GM23338 (cell line): ENCODE results near the gene CDK5RAP2. TPM values are rescaled to one million over a fixed set of nuclear protein-coding genes. Genes with fewer than 3 reads are reported as not detected.

Source experiments
- ATAC-seq: fragments of 200-7000 bp; cut with Tn5 transposase; 3 replicates; pipeline ENCODE4 v1.9.1; 2020
- DNase-seq: peaks from one replicate; pipeline ENCODE4 v3.0.0-alpha.2; 2015; ENCODE audit warnings: low spot score
- H2AFZ ChIP-seq: fragments of 200-600 bp; sonication (generic); 2 replicates; pipeline ENCODE4 v1.8.0; 2016; ENCODE audit warnings: antibody characterized with exemption, mild to moderate bottlenecking, moderate library complexity
- H3F3A ChIP-seq: fragments of 200-600 bp; sonication (generic); replicated peaks from 2 replicates; pipeline ENCODE4 v1.8.0; 2017; ENCODE audit warnings: antibody characterized with exemption, mixed run types, low read depth
- H3K27ac ChIP-seq: fragments of 200-600 bp; sonication (generic); 2 replicates; pipeline ENCODE4 v1.6.1; 2016; ENCODE audit warnings: low read depth
- H3K27me3 ChIP-seq: fragments of 200-600 bp; sonication (generic); 2 replicates; pipeline ENCODE4 v1.8.0; 2016; ENCODE audit warnings: mild to moderate bottlenecking, mixed run types, moderate library complexity; ENCODE audit not compliant: insufficient read depth
- H3K36me3 ChIP-seq: fragments of 200-600 bp; sonication (generic); 2 replicates; pipeline ENCODE4 v1.8.0; 2016; ENCODE audit warnings: mild to moderate bottlenecking; ENCODE audit not compliant: insufficient read depth
- H3K4me1 ChIP-seq: fragments of 200-600 bp; sonication (generic); 2 replicates; pipeline ENCODE4 v1.8.0; 2016; ENCODE audit warnings: mild to moderate bottlenecking, moderate library complexity; ENCODE audit not compliant: insufficient read depth
- H3K4me2 ChIP-seq: fragments of 200-600 bp; sonication (generic); 2 replicates; pipeline ENCODE4 v1.7.1; 2017; ENCODE audit warnings: mixed run types
- H3K4me3 ChIP-seq: fragments of 200-600 bp; sonication (generic); 2 replicates; pipeline ENCODE4 v1.6.1; 2016; ENCODE audit warnings: mixed run types
- H3K79me2 ChIP-seq: fragments of 200-600 bp; sonication (generic); replicated peaks from 2 replicates; pipeline ENCODE4 v1.8.0; 2017; ENCODE audit warnings: mild to moderate bottlenecking; ENCODE audit not compliant: insufficient read depth
- H3K9me2 ChIP-seq: fragments of 200-600 bp; sonication (generic); 2 replicates; pipeline ENCODE4 v1.8.0; 2017; ENCODE audit not compliant: insufficient read depth
- H4K20me1 ChIP-seq: fragments of 200-600 bp; sonication (generic); replicated peaks from 2 replicates; pipeline ENCODE4 v1.8.0; 2017; ENCODE audit warnings: mild to moderate bottlenecking; ENCODE audit not compliant: insufficient read depth
- H3K27ac Mint-ChIP-seq: 2 replicates; pipeline ENCODE4 v1.8.0; 2020; ENCODE audit warnings: inconsistent platforms, mild to moderate bottlenecking, moderate library complexity, mixed read lengths
- H3K27me3 Mint-ChIP-seq: 3 replicates; pipeline ENCODE4 v1.8.0; 2022; ENCODE audit warnings: low read depth, mild to moderate bottlenecking, moderate library complexity, mixed read lengths, inconsistent platforms; ENCODE audit not compliant: insufficient read depth, poor library complexity
- H3K36me3 Mint-ChIP-seq: 3 replicates; pipeline ENCODE4 v1.8.0; 2021; ENCODE audit warnings: low read depth, mild to moderate bottlenecking, inconsistent platforms, moderate library complexity, mixed read lengths
- H3K4me1 Mint-ChIP-seq: 3 replicates; pipeline ENCODE4 v1.8.0; 2020; ENCODE audit warnings: mild to moderate bottlenecking, inconsistent platforms, mixed read lengths
- H3K4me3 Mint-ChIP-seq: 3 replicates; pipeline ENCODE4 v1.8.0; 2021; ENCODE audit warnings: moderate library complexity, mild to moderate bottlenecking, inconsistent platforms, mixed read lengths
- H3K9me3 Mint-ChIP-seq: 3 replicates; pipeline ENCODE4 v1.8.0; 2020; ENCODE audit warnings: moderate library complexity, mild to moderate bottlenecking, inconsistent platforms, mixed read lengths
- CREB1 ChIP-seq: fragments of 250-450 bp; sonication (Bioruptor Pico); IDR thresholded peaks from 2 replicates; pipeline ENCODE4 v1.5.0; 2020; ENCODE audit warnings: low read depth, mild to moderate bottlenecking, moderate library complexity
- EZH2 ChIP-seq: fragments of 200-600 bp; sonication (generic); IDR thresholded peaks from one replicate; pipeline ENCODE4 v1.8.0; 2017; ENCODE audit warnings: antibody characterized with exemption, mild to moderate bottlenecking, low read depth; ENCODE audit not compliant: unreplicated experiment
- JUNB ChIP-seq: IDR thresholded peaks from one replicate; pipeline ENCODE4 v1.6.1; 2016; ENCODE audit warnings: antibody characterized with exemption; ENCODE audit not compliant: unreplicated experiment
- POLR2AphosphoS5 ChIP-seq: IDR thresholded peaks from 2 replicates; pipeline ENCODE4 v1.6.1; 2016; ENCODE audit warnings: antibody characterized with exemption, low read depth
- STAT1 ChIP-seq: IDR thresholded peaks from one replicate; pipeline ENCODE4 v1.6.1; 2016; ENCODE audit warnings: antibody characterized with exemption; ENCODE audit not compliant: unreplicated experiment
- polyA plus RNA-seq: library from polyadenylated mRNA; unstranded; fragments of >200 nt; fragmentation: Nextera tagmentation; extraction: Ambion mirVana; gene quantifications from 2 replicates; pipeline ENCODE4 v1.2.1, GENCODE V29; 2016
- total RNA-seq: library from RNA; depleted of rRNA; stranded (reverse); fragments of >200 nt; shearing (Covaris generic); gene quantifications from 2 replicates; pipeline ENCODE4 v1.2.3, GENCODE V29; 2014
- TF ChIP-seq, protein P1 (sequence below), 2 experiments: fragments of 200-600 bp in 1 of 2; sonication (generic) in 1 of 2; conservative IDR thresholded peaks; 2 replicates each; pipeline versions ENCODE4 v1.5.1 to v1.6.1; 2016 to 2017; ENCODE audit warnings: antibody characterized with exemption in 2 of 2, low read depth in 2 of 2, mild to moderate bottlenecking in 2 of 2, moderate library complexity in 1 of 2
- TF ChIP-seq, protein P2 (sequence below): IDR thresholded peaks from 2 replicates; pipeline ENCODE4 v1.6.1; 2016; ENCODE audit warnings: antibody characterized with exemption
- TF ChIP-seq, protein P3 (sequence below): fragments of 250-450 bp; sonication (Bioruptor Pico); IDR thresholded peaks from 2 replicates; pipeline ENCODE4 v1.5.0; 2020; ENCODE audit warnings: mild to moderate bottlenecking, moderate library complexity

CDK5RAP2 gene
- total and polyA plus RNA-seq, 2 experiments from 2014 or later, result 50.7 to 65.7 TPM

DNA sequence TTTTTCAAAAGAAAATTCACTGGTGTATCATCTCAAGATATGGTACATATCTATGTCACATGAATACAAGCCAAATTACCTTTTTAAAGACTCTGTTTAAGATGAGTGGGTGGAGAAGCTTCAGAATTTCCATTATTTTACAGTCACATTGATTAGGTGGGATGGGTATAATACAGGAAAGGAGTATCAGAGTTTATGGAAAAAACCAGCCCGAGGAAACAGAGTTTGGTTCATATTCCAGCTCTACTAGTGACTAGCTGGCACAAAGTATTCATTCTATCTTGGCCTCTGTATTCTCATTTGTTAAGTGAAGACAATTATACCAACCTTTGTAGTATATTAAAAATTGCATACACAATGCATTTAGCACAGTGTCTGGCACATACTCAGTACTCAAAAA, 46.5 kb upstream of the CDK5RAP2 start:
- Mint-ChIP-seq H3K4me1 (peaks cover 5% of the 10 kb centered on the region; the same call in 2 of the 3 replicates), H3K9me3 (no peaks in the 10 kb centered on the region), H3K27ac (no peak overlapping the region), H3K36me3 (no peaks in the 10 kb centered on the region), H3K4me3 (no peak overlapping the region), H3K27me3 (peaks cover 3% of the 10 kb centered on the region)
- H4K20me1 ChIP-seq, result no peaks in the 10 kb centered on the region
- no peaks in the 10 kb centered on the region for H3K9me2 ChIP-seq
- no peaks in the 10 kb centered on the region for H3K79me2 ChIP-seq
- no peak overlapping the region for H3K4me3 ChIP-seq
- H3K4me1 ChIP-seq, result no peaks in the 10 kb centered on the region
- TF ChIP-seq STAT1, result no peak
- TF ChIP-seq, protein P1, sequence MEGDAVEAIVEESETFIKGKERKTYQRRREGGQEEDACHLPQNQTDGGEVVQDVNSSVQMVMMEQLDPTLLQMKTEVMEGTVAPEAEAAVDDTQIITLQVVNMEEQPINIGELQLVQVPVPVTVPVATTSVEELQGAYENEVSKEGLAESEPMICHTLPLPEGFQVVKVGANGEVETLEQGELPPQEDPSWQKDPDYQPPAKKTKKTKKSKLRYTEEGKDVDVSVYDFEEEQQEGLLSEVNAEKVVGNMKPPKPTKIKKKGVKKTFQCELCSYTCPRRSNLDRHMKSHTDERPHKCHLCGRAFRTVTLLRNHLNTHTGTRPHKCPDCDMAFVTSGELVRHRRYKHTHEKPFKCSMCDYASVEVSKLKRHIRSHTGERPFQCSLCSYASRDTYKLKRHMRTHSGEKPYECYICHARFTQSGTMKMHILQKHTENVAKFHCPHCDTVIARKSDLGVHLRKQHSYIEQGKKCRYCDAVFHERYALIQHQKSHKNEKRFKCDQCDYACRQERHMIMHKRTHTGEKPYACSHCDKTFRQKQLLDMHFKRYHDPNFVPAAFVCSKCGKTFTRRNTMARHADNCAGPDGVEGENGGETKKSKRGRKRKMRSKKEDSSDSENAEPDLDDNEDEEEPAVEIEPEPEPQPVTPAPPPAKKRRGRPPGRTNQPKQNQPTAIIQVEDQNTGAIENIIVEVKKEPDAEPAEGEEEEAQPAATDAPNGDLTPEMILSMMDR (conservative IDR thresholded peaks at IDR 0.05; ENCODE audit: low read depth in 2 of 2), result no peak
- no peaks in the 10 kb centered on the region for H3K27me3 ChIP-seq
- H3K27ac ChIP-seq, result no peak overlapping the region
- ATAC-seq (no peak), DNase-seq (no peak)
- H3K4me2 ChIP-seq, result no peak overlapping the region
- H3K36me3 ChIP-seq, result no peaks in the 10 kb centered on the region
- no peak overlapping the region for H2AFZ ChIP-seq
- no peaks in the 10 kb centered on the region for H3F3A ChIP-seq

DNA sequence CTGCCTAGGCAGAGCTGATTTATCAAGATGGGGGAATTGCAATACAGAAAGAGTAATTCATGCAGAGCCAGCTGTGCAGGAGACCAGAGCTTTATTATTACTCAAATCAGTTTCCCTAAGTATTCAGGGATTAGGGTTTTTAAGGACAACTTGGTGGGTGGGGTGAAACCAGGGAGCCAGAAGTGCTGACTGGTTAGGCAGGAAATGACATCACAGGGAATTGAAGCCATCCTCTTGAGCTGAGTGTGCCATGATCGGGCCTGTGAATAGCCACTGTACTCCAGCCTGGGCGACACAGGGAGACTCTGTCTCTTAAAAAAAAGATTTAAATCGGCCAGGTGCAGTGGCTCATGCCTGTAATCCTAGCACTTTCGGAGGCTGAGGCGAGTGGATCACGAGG, 45.3 kb upstream of the CDK5RAP2 start:
- H3K4me1 ChIP-seq, result no peaks in the 10 kb centered on the region
- H2AFZ ChIP-seq, result peak overlapping the region; percentile 35; the same call in 1 of the 2 replicates
- peak; percentile 56 for ATAC-seq
- Mint-ChIP-seq H3K4me1 (peaks cover 5% of the 10 kb centered on the region; the same call in 2 of the 3 replicates), H3K9me3 (no peaks in the 10 kb centered on the region), H3K27ac (peak overlapping the region; percentile 63; the same call in 1 of the 2 replicates), H3K27me3 (peaks cover 3% of the 10 kb centered on the region), H3K36me3 (no peaks in the 10 kb centered on the region), H3K4me3 (no peak overlapping the region)
- TF ChIP-seq, protein P2, sequence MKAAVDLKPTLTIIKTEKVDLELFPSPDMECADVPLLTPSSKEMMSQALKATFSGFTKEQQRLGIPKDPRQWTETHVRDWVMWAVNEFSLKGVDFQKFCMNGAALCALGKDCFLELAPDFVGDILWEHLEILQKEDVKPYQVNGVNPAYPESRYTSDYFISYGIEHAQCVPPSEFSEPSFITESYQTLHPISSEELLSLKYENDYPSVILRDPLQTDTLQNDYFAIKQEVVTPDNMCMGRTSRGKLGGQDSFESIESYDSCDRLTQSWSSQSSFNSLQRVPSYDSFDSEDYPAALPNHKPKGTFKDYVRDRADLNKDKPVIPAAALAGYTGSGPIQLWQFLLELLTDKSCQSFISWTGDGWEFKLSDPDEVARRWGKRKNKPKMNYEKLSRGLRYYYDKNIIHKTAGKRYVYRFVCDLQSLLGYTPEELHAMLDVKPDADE, result no peak
- peak; percentile 66; the same call in 1 of the 2 replicates for TF ChIP-seq CREB1
- no peak overlapping the region for H3K4me2 ChIP-seq
- peak; percentile 32 for DNase-seq
- no peaks in the 10 kb centered on the region for H3K36me3 ChIP-seq
- H4K20me1 ChIP-seq, result no peaks in the 10 kb centered on the region
- no peaks in the 10 kb centered on the region for H3F3A ChIP-seq
- no peaks in the 10 kb centered on the region for H3K27me3 ChIP-seq
- no peaks in the 10 kb centered on the region for H3K9me2 ChIP-seq
- no peak overlapping the region for H3K4me3 ChIP-seq
- no peak overlapping the region for H3K27ac ChIP-seq
- no peaks in the 10 kb centered on the region for H3K79me2 ChIP-seq

DNA sequence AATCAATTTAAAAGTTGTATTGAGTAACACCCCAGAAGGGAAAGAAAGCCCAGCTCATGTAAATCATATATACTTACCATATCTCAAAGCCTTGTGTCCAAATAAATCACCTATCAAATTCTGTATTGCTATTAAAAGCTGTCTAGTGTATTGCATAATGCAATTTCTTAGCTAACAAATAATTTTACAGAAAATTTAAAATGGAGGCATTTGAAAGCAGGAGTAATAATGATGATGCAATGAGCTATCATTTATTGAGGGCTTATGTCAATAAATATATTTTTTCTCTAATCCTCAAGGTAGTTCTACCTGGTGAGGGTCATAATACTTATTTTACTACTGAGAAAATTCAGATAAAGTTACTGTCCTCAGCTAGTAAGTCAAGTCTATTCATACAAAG, 42.8 kb upstream of the CDK5RAP2 start:
- H3K27ac ChIP-seq, result no peak overlapping the region
- H3K4me2 ChIP-seq, result no peak overlapping the region
- H3K27me3 Mint-ChIP-seq, result peaks cover 3% of the 10 kb centered on the region
- no peaks in the 10 kb centered on the region for H3K9me3 Mint-ChIP-seq
- peaks cover 9% of the 10 kb centered on the region; the same call in 2 of the 3 replicates for H3K4me1 Mint-ChIP-seq
- H3K9me2 ChIP-seq, result no peaks in the 10 kb centered on the region
- no peak overlapping the region for H3K4me3 Mint-ChIP-seq
- H3K4me3 ChIP-seq, result no peak overlapping the region
- DNase-seq (no peak), ATAC-seq (no peak)
- no peaks in the 10 kb centered on the region for H4K20me1 ChIP-seq
- no peak overlapping the region for H3K27ac Mint-ChIP-seq
- H3K27me3 ChIP-seq, result no peaks in the 10 kb centered on the region
- H3K4me1 ChIP-seq, result no peaks in the 10 kb centered on the region
- H3K36me3 ChIP-seq, result no peaks in the 10 kb centered on the region
- no peak overlapping the region for H2AFZ ChIP-seq
- no peaks in the 10 kb centered on the region for H3F3A ChIP-seq
- no peaks in the 10 kb centered on the region for H3K79me2 ChIP-seq
- no peaks in the 10 kb centered on the region for H3K36me3 Mint-ChIP-seq
- TF ChIP-seq, protein P3, sequence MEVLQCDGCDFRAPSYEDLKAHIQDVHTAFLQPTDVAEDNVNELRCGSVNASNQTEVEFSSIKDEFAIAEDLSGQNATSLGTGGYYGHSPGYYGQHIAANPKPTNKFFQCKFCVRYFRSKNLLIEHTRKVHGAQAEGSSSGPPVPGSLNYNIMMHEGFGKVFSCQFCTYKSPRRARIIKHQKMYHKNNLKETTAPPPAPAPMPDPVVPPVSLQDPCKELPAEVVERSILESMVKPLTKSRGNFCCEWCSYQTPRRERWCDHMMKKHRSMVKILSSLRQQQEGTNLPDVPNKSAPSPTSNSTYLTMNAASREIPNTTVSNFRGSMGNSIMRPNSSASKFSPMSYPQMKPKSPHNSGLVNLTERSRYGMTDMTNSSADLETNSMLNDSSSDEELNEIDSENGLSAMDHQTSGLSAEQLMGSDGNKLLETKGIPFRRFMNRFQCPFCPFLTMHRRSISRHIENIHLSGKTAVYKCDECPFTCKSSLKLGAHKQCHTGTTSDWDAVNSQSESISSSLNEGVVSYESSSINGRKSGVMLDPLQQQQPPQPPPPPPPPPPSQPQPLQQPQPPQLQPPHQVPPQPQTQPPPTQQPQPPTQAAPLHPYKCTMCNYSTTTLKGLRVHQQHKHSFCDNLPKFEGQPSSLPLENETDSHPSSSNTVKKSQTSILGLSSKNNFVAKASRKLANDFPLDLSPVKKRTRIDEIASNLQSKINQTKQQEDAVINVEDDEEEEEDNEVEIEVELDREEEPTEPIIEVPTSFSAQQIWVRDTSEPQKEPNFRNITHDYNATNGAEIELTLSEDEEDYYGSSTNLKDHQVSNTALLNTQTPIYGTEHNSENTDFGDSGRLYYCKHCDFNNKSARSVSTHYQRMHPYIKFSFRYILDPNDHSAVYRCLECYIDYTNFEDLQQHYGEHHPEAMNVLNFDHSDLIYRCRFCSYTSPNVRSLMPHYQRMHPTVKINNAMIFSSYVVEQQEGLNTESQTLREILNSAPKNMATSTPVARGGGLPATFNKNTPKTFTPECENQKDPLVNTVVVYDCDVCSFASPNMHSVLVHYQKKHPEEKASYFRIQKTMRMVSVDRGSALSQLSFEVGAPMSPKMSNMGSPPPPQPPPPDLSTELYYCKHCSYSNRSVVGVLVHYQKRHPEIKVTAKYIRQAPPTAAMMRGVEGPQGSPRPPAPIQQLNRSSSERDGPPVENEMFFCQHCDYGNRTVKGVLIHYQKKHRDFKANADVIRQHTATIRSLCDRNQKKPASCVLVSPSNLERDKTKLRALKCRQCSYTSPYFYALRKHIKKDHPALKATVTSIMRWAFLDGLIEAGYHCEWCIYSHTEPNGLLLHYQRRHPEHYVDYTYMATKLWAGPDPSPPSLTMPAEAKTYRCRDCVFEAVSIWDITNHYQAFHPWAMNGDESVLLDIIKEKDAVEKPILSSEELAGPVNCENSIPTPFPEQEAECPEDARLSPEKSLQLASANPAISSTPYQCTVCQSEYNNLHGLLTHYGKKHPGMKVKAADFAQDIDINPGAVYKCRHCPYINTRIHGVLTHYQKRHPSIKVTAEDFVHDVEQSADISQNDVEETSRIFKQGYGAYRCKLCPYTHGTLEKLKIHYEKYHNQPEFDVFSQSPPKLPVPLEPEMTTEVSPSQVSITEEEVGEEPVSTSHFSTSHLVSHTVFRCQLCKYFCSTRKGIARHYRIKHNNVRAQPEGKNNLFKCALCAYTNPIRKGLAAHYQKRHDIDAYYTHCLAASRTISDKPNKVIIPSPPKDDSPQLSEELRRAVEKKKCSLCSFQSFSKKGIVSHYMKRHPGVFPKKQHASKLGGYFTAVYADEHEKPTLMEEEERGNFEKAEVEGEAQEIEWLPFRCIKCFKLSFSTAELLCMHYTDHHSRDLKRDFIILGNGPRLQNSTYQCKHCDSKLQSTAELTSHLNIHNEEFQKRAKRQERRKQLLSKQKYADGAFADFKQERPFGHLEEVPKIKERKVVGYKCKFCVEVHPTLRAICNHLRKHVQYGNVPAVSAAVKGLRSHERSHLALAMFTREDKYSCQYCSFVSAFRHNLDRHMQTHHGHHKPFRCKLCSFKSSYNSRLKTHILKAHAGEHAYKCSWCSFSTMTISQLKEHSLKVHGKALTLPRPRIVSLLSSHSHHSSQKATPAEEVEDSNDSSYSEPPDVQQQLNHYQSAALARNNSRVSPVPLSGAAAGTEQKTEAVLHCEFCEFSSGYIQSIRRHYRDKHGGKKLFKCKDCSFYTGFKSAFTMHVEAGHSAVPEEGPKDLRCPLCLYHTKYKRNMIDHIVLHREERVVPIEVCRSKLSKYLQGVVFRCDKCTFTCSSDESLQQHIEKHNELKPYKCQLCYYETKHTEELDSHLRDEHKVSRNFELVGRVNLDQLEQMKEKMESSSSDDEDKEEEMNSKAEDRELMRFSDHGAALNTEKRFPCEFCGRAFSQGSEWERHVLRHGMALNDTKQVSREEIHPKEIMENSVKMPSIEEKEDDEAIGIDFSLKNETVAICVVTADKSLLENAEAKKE (CRISPR knock-in tag), result no peak
- no peak for TF ChIP-seq POLR2AphosphoS5
- TF ChIP-seq STAT1, result no peak
- TF ChIP-seq EZH2, result no peak
- TF ChIP-seq JUNB, result no peak
